ENCODE results near the gene RNU6-1. TPM values are rescaled to one million over a fixed set of nuclear protein-coding genes. Genes with fewer than 3 reads are reported as not detected.

The RNU6-1 gene
- total and polyA plus RNA-seq, 2 experiments from 2014 or later: not detected

DNA sequence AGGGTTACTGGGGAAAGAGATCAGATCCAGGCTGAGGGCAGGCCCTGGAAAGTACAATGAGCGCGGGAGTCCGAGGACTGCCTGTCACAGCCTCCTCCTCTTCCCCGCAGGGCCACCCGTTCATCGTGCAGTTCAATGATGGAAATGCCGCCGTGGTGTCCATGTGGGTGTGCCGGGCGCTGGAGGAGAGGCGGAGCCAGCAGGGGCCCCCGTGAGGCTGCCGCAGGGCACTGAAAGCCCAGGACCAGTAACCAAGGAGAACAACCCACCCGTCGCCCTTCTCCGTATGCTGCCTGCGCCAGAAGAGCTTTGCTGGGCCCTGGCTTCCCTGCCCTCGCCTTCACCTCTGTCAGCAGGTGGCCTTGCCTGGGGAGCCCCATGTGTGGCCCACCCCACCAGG is 33.3 kb downstream of the RNU6-1 start:
- Histone ChIP-seq H3K9me2 (ENCODE audit: insufficient read depth) (no peaks in the 10 kb centered on the region), H2AFZ (no peak overlapping the region), H3K27me3 (ENCODE audit: insufficient read depth) (no peaks in the 10 kb centered on the region), H3K4me1 (ENCODE audit: insufficient read depth) (peaks cover 14% of the 10 kb centered on the region), H3K27ac (ENCODE audit: low read depth) (no peak overlapping the region), H4K20me1 (replicated peaks; ENCODE audit: insufficient read depth) (no peaks in the 10 kb centered on the region), H3K4me2 (no peak overlapping the region), H3K4me3 (no peak overlapping the region), H3F3A (replicated peaks; ENCODE audit: low read depth) (no peaks in the 10 kb centered on the region), H3K36me3 (ENCODE audit: insufficient read depth) (no peaks in the 10 kb centered on the region), H3K79me2 (replicated peaks; ENCODE audit: insufficient read depth) (no peaks in the 10 kb centered on the region)
- no peak overlapping the region for H3K4me3 Mint-ChIP-seq
- no peak for ATAC-seq
- H3K9me3 Mint-ChIP-seq: no peaks in the 10 kb centered on the region
- H3K27me3 Mint-ChIP-seq (ENCODE audit: insufficient read depth, low read depth, poor library complexity): peaks cover 11% of the 10 kb centered on the region
- H3K4me1 Mint-ChIP-seq: peaks cover 28% of the 10 kb centered on the region
- no peak overlapping the region for H3K27ac Mint-ChIP-seq
- DNase-seq (ENCODE audit: low spot score): no peak
- H3K36me3 Mint-ChIP-seq (ENCODE audit: low read depth): no peaks in the 10 kb centered on the region; the same call in 2 of the 3 replicates
- TF ChIP-seq NANOG (IDR thresholded peaks at IDR 0.05; ENCODE audit: borderline replicate concordance) (no peak), CREB1 (CRISPR knock-in tag; IDR thresholded peaks at IDR 0.05; ENCODE audit: low read depth) (no peak), ZNF114 (CRISPR knock-in tag; IDR thresholded peaks at IDR 0.05) (no peak), EZH2 (IDR thresholded peaks at IDR 0.05; ENCODE audit: low read depth, unreplicated experiment) (no peak), EZH2phosphoT487 (IDR thresholded peaks at IDR 0.05; ENCODE audit: unreplicated experiment) (no peak), STAT1 (IDR thresholded peaks at IDR 0.05; ENCODE audit: unreplicated experiment) (no peak), JUNB (IDR thresholded peaks at IDR 0.05; ENCODE audit: unreplicated experiment) (no peak)
- TF ChIP-seq, protein P1, sequence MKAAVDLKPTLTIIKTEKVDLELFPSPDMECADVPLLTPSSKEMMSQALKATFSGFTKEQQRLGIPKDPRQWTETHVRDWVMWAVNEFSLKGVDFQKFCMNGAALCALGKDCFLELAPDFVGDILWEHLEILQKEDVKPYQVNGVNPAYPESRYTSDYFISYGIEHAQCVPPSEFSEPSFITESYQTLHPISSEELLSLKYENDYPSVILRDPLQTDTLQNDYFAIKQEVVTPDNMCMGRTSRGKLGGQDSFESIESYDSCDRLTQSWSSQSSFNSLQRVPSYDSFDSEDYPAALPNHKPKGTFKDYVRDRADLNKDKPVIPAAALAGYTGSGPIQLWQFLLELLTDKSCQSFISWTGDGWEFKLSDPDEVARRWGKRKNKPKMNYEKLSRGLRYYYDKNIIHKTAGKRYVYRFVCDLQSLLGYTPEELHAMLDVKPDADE (IDR thresholded peaks at IDR 0.05): no peak
- TF ChIP-seq, protein P2, sequence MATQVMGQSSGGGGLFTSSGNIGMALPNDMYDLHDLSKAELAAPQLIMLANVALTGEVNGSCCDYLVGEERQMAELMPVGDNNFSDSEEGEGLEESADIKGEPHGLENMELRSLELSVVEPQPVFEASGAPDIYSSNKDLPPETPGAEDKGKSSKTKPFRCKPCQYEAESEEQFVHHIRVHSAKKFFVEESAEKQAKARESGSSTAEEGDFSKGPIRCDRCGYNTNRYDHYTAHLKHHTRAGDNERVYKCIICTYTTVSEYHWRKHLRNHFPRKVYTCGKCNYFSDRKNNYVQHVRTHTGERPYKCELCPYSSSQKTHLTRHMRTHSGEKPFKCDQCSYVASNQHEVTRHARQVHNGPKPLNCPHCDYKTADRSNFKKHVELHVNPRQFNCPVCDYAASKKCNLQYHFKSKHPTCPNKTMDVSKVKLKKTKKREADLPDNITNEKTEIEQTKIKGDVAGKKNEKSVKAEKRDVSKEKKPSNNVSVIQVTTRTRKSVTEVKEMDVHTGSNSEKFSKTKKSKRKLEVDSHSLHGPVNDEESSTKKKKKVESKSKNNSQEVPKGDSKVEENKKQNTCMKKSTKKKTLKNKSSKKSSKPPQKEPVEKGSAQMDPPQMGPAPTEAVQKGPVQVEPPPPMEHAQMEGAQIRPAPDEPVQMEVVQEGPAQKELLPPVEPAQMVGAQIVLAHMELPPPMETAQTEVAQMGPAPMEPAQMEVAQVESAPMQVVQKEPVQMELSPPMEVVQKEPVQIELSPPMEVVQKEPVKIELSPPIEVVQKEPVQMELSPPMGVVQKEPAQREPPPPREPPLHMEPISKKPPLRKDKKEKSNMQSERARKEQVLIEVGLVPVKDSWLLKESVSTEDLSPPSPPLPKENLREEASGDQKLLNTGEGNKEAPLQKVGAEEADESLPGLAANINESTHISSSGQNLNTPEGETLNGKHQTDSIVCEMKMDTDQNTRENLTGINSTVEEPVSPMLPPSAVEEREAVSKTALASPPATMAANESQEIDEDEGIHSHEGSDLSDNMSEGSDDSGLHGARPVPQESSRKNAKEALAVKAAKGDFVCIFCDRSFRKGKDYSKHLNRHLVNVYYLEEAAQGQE (IDR thresholded peaks at IDR 0.05; ENCODE audit: unreplicated experiment): no peak
- TF ChIP-seq, protein P3, sequence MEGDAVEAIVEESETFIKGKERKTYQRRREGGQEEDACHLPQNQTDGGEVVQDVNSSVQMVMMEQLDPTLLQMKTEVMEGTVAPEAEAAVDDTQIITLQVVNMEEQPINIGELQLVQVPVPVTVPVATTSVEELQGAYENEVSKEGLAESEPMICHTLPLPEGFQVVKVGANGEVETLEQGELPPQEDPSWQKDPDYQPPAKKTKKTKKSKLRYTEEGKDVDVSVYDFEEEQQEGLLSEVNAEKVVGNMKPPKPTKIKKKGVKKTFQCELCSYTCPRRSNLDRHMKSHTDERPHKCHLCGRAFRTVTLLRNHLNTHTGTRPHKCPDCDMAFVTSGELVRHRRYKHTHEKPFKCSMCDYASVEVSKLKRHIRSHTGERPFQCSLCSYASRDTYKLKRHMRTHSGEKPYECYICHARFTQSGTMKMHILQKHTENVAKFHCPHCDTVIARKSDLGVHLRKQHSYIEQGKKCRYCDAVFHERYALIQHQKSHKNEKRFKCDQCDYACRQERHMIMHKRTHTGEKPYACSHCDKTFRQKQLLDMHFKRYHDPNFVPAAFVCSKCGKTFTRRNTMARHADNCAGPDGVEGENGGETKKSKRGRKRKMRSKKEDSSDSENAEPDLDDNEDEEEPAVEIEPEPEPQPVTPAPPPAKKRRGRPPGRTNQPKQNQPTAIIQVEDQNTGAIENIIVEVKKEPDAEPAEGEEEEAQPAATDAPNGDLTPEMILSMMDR (conservative IDR thresholded peaks at IDR 0.05; ENCODE audit: low read depth in 2 of 2): no peak
- TF ChIP-seq, protein P4, sequence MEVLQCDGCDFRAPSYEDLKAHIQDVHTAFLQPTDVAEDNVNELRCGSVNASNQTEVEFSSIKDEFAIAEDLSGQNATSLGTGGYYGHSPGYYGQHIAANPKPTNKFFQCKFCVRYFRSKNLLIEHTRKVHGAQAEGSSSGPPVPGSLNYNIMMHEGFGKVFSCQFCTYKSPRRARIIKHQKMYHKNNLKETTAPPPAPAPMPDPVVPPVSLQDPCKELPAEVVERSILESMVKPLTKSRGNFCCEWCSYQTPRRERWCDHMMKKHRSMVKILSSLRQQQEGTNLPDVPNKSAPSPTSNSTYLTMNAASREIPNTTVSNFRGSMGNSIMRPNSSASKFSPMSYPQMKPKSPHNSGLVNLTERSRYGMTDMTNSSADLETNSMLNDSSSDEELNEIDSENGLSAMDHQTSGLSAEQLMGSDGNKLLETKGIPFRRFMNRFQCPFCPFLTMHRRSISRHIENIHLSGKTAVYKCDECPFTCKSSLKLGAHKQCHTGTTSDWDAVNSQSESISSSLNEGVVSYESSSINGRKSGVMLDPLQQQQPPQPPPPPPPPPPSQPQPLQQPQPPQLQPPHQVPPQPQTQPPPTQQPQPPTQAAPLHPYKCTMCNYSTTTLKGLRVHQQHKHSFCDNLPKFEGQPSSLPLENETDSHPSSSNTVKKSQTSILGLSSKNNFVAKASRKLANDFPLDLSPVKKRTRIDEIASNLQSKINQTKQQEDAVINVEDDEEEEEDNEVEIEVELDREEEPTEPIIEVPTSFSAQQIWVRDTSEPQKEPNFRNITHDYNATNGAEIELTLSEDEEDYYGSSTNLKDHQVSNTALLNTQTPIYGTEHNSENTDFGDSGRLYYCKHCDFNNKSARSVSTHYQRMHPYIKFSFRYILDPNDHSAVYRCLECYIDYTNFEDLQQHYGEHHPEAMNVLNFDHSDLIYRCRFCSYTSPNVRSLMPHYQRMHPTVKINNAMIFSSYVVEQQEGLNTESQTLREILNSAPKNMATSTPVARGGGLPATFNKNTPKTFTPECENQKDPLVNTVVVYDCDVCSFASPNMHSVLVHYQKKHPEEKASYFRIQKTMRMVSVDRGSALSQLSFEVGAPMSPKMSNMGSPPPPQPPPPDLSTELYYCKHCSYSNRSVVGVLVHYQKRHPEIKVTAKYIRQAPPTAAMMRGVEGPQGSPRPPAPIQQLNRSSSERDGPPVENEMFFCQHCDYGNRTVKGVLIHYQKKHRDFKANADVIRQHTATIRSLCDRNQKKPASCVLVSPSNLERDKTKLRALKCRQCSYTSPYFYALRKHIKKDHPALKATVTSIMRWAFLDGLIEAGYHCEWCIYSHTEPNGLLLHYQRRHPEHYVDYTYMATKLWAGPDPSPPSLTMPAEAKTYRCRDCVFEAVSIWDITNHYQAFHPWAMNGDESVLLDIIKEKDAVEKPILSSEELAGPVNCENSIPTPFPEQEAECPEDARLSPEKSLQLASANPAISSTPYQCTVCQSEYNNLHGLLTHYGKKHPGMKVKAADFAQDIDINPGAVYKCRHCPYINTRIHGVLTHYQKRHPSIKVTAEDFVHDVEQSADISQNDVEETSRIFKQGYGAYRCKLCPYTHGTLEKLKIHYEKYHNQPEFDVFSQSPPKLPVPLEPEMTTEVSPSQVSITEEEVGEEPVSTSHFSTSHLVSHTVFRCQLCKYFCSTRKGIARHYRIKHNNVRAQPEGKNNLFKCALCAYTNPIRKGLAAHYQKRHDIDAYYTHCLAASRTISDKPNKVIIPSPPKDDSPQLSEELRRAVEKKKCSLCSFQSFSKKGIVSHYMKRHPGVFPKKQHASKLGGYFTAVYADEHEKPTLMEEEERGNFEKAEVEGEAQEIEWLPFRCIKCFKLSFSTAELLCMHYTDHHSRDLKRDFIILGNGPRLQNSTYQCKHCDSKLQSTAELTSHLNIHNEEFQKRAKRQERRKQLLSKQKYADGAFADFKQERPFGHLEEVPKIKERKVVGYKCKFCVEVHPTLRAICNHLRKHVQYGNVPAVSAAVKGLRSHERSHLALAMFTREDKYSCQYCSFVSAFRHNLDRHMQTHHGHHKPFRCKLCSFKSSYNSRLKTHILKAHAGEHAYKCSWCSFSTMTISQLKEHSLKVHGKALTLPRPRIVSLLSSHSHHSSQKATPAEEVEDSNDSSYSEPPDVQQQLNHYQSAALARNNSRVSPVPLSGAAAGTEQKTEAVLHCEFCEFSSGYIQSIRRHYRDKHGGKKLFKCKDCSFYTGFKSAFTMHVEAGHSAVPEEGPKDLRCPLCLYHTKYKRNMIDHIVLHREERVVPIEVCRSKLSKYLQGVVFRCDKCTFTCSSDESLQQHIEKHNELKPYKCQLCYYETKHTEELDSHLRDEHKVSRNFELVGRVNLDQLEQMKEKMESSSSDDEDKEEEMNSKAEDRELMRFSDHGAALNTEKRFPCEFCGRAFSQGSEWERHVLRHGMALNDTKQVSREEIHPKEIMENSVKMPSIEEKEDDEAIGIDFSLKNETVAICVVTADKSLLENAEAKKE (CRISPR knock-in tag; IDR thresholded peaks at IDR 0.05): no peak

Measured in GM23338 (cell line).